GM12873 (cell line): Measurements from ENCODE around the gene PDZD8.

ENCODE experiments used
- TF ChIP-seq, protein P1 (sequence below): IDR thresholded peaks from 2 replicates; pipeline ENCODE4 v1.5.1; 2012; ENCODE audit warnings: low read depth, mild to moderate bottlenecking, moderate library complexity, low read length, control low read depth; ENCODE audit not compliant: insufficient read depth; ENCODE audit errors: missing control alignments

Gene PDZD8

DNA sequence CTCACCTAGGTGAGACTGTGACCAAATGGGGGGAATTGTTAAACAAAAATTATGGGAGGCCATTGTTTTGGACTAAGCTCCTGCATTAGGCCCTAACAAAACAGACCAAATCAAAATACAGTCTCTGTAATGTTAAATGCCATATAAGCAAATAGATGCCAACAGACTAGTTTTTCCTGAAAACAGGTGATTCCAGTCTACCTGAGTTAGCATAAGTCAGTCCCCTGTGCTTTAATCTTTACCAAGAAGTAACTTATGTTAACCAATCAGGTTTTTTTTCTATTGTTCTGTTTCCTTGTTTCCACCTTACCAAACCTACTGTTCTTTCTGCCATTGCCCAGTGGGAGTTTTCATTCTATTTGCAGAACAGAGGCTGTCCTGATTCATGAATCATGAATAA, 48.0 kb downstream of the PDZD8 start:
- TF ChIP-seq, protein P1, sequence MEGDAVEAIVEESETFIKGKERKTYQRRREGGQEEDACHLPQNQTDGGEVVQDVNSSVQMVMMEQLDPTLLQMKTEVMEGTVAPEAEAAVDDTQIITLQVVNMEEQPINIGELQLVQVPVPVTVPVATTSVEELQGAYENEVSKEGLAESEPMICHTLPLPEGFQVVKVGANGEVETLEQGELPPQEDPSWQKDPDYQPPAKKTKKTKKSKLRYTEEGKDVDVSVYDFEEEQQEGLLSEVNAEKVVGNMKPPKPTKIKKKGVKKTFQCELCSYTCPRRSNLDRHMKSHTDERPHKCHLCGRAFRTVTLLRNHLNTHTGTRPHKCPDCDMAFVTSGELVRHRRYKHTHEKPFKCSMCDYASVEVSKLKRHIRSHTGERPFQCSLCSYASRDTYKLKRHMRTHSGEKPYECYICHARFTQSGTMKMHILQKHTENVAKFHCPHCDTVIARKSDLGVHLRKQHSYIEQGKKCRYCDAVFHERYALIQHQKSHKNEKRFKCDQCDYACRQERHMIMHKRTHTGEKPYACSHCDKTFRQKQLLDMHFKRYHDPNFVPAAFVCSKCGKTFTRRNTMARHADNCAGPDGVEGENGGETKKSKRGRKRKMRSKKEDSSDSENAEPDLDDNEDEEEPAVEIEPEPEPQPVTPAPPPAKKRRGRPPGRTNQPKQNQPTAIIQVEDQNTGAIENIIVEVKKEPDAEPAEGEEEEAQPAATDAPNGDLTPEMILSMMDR = no peak

DNA sequence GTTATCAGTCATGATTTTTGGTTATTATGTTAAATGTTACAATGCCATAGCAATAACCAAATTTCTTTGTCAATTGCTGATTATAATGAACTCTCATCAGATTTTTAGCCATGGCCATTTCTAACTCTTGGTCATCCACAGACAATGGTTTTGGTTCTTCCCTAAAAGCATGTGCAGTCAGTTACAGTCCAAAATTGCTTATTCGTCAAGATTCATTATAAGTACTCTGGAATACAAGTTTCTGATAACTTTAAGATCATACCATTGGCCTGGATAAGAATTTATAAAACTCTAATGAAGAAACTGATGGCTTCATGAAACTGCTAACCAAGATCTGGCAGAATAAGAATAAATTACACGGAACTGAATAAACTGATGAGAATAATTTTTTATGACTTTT, 50.9 kb downstream of the PDZD8 start:
- TF ChIP-seq, protein P1 = no peak

DNA sequence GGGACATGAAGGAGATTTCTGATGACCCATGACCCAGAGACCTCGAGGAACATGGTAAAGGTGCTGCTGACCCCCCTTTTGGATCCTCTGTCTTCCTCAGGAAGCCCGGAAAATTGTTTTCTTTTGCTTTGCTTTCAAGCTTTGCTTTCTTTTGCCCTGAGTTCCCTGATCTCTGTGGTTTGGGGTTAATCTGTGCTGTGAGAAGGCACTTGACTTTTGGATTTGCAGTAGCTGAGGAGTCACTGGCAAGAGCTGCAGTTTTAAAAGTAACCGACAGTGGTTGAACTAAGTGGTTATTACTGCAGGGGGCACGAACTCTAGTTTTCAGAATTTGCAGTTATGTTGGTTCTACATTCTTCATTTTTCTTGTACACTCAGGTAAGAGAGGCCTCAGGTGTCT, 53.0 kb downstream of the PDZD8 start:
- TF ChIP-seq, protein P1 = peak; percentile 13

DNA sequence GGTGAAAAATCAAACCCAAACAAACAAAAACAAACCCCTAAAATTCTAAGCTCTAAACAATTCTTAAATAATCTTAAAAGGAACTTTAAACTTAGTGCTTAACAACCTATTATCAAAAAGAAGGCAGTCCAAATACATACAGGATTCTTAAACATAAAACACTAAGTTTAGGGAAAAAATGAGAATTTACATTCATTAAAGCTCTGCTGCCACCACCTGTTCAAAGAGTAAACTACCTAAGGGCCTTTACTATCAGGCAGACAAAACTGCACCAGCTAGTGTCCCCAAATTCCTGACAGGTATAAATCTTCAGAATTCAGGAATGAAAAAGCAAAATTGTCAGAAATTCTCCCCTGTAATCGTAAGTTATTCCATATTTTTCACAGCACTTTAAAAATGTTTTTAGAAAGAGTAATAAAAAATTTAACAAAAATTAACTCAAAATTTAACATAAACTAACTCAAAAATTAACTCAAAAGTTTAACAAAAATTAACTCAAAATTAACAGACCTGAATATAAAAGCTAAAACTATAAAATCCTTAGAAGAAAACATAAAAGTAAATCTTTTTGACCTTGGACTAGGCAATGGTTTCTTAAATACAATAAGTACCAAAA, 55.1 kb downstream of the PDZD8 start:
- TF ChIP-seq, protein P1 = peak; percentile 55

DNA sequence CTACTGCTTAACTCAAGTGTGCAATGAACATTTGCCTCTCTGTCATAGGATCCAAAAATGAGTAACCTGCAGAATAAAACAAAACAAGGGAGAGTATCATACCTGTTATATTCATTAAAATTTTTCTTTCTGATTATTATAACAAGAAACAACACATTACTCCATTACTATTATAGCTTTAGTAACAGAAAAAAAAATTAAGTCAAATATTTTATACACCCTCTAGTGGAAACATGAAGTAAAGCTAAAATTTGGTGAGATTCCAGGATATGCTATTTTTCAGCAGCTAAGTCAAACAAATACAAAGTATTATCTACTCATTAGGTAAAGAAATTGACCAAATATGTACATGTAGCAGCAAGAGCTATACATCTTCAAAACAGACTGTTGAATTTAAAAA, 56.3 kb downstream of the PDZD8 start:
- TF ChIP-seq, protein P1 = no peak

DNA sequence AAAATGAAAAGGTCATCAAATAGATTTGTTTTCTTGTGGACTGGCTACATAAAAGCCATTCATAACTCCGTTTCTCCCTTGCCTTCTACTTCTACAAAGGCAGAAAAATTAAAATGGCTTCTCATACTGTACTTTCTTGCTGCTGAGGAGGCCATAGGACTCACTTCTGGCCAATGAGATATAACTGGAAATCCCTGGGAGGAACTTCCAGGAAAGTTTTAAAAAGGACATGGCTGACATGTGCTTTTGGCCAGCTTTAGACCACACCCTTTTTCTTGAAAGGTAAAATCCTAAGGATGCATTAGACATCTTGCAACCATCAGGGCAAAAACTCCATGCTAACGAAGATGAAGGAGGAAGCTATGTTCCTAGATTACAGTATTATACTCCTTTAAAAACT, 58.5 kb downstream of the PDZD8 start:
- TF ChIP-seq, protein P1 = no peak

DNA sequence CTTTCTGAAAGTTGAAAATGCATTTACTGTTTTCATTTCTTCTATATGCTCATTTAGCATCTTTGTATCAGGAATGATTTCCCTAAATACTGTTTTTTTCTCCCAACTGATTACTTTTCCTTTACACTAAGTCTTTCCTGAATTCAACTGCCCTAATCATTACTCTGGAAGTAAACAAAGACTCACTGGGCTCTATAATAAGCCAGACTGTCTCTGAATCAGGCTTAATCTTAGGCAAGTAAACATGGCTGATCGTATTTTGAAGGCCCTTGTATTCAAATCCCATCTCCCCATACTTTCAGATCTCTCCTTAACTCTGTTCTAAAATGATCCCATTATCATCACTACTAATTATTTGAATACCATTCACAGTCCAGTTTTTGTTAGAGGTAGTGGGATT, 61.6 kb downstream of the PDZD8 start:
- TF ChIP-seq, protein P1 = no peak
